K562 (cell line): Measurements from ENCODE around the gene PIK3CB. TPM values are rescaled to one million over a fixed set of nuclear protein-coding genes. Genes with fewer than 3 reads are reported as not detected.

Source experiments
- BCOR ChIP-seq: fragments of 450-650 bp; IDR thresholded peaks from 2 replicates; pipeline ENCODE4 v1.6.1; 2016
- BHLHE40 ChIP-seq: IDR thresholded peaks from 2 replicates; pipeline ENCODE4 v1.6.1; 2011; ENCODE audit warnings: low read length, improper control_type of control experiment
- BRD4 ChIP-seq: fragments of 200-600 bp; sonication (generic); IDR thresholded peaks from 2 replicates; pipeline ENCODE4 v1.6.1; 2017; ENCODE audit warnings: inconsistent platforms
- CBFB ChIP-seq: sonication (generic); formaldehyde crosslinking; IDR thresholded peaks from 2 replicates; pipeline ENCODE4 v1.4.0; 2020; ENCODE audit warnings: mild to moderate bottlenecking, missing genetic modification reagents
- CTCF ChIP-seq, 3 experiments: IDR thresholded peaks in 2 of 3; conservative IDR thresholded peaks in 1 of 3; 2 replicates each; pipeline ENCODE4 v1.5.1; 2011 to 2012; ENCODE audit warnings: low read length in 3 of 3, mild to moderate bottlenecking in 3 of 3, control low read depth in 2 of 3, improper control_type of control experiment in 1 of 3, inconsistent platforms in 1 of 3, low read depth in 1 of 3, mixed read lengths in 1 of 3, moderate library complexity in 1 of 3; ENCODE audit not compliant: insufficient read depth in 2 of 3
- EP400 ChIP-seq: fragments of 450-650 bp; IDR thresholded peaks from 2 replicates; pipeline ENCODE4 v1.6.1; 2017; ENCODE audit warnings: antibody characterized with exemption, mild to moderate bottlenecking, moderate library complexity
- ESRRA ChIP-seq: fragments of 450-650 bp; IDR thresholded peaks from 2 replicates; pipeline ENCODE4 v1.6.1; 2014; ENCODE audit warnings: low read depth, mild to moderate bottlenecking, moderate library complexity, borderline replicate concordance
- HDAC1 ChIP-seq, 2 experiments: fragments of 450-650 bp; IDR thresholded peaks; 2 replicates each; pipeline ENCODE4 v1.6.1; 2016 to 2017; ENCODE audit warnings: inconsistent platforms in 1 of 2, mild to moderate bottlenecking in 1 of 2, moderate library complexity in 1 of 2
- HDGF ChIP-seq: fragments of 450-650 bp; IDR thresholded peaks from 2 replicates; pipeline ENCODE4 v1.6.1; 2016
- HMGN3 ChIP-seq: IDR thresholded peaks from 2 replicates; pipeline ENCODE4 v1.6.1; 2011; ENCODE audit warnings: borderline replicate concordance, low read depth, mild to moderate bottlenecking, mixed read lengths, low read length; ENCODE audit not compliant: insufficient read length; ENCODE audit errors: extremely low read depth
- IRF2 ChIP-seq: sonication (generic); formaldehyde crosslinking; IDR thresholded peaks from 2 replicates; pipeline ENCODE4 v1.8.1; 2022; ENCODE audit warnings: mild to moderate bottlenecking, missing genetic modification reagents
- NFRKB ChIP-seq: fragments of 450-650 bp; IDR thresholded peaks from 2 replicates; pipeline ENCODE4 v1.6.1; 2016; ENCODE audit warnings: low read depth
- PHF8 ChIP-seq: fragments of 200-600 bp; sonication (generic); IDR thresholded peaks from 2 replicates; pipeline ENCODE4 v1.6.1; 2012; ENCODE audit warnings: mixed run types, mild to moderate bottlenecking, inconsistent platforms, low read length, moderate library complexity, borderline replicate concordance
- PHTF2 ChIP-seq: fragments of 250-450 bp; sonication (Bioruptor Pico); IDR thresholded peaks from 2 replicates; pipeline ENCODE4 v1.5.0; 2021; ENCODE audit warnings: mild to moderate bottlenecking
- RB1 ChIP-seq: fragments of 450-650 bp; IDR thresholded peaks from 2 replicates; pipeline ENCODE4 v1.6.1; 2017; ENCODE audit warnings: low read depth, mild to moderate bottlenecking
- RNF2 ChIP-seq: sonication (generic); IDR thresholded peaks from 2 replicates; pipeline ENCODE4 v1.6.1; 2016
- SLC30A9 ChIP-seq: fragments of 250-450 bp; sonication (Bioruptor Pico); IDR thresholded peaks from 2 replicates; pipeline ENCODE4 v1.8.0; 2022; ENCODE audit warnings: mild to moderate bottlenecking, moderate library complexity
- ZEB2 ChIP-seq: fragments of 450-650 bp; IDR thresholded peaks from 2 replicates; pipeline ENCODE4 v1.6.1; 2016
- ZFX ChIP-seq: sonication (generic); formaldehyde crosslinking; IDR thresholded peaks from 2 replicates; pipeline ENCODE4 v1.8.0; 2022; ENCODE audit warnings: mild to moderate bottlenecking, missing genetic modification reagents, moderate library complexity
- ZHX1 ChIP-seq: fragments of 150-350 bp; conservative IDR thresholded peaks from 2 replicates; pipeline ENCODE4 v1.6.1; 2014; ENCODE audit warnings: low read length
- ZNF24 ChIP-seq: fragments of 450-650 bp; IDR thresholded peaks from 2 replicates; pipeline ENCODE4 v1.6.1; 2016
- ZNF311 ChIP-seq: fragments of 250-450 bp; sonication (Bioruptor Pico); IDR thresholded peaks from 2 replicates; pipeline ENCODE4 v1.4.0; 2020; ENCODE audit warnings: mild to moderate bottlenecking, moderate library complexity
- ZNF717 ChIP-seq: fragments of 250-450 bp; sonication (Bioruptor Pico); IDR thresholded peaks from 2 replicates; pipeline ENCODE4 v1.5.0; 2021
- polyA plus RNA-seq, 8 experiments: library from polyadenylated mRNA; depleted of rRNA in 4 of 8; stranded (reverse) in 5 of 8; unstranded in 3 of 8; fragments of >200 nt; fragmentation: Nextera tagmentation in 2 of 8; fragmentation: Illumina TruSeq in 1 of 8; extraction: Ambion mirVana in 2 of 8; extraction: Trizol in 1 of 8; gene quantifications; 2 replicates each; pipeline versions ENCODE4 v1.2.1 to v1.2.3, GENCODE V29; 2011 to 2014; ENCODE audit warnings: inconsistent platforms in 1 of 8, missing spikeins in 1 of 8
- total RNA-seq, 7 experiments: library from RNA; depleted of rRNA in 6 of 7; stranded (reverse); fragments of >200 nt in 6 of 7; fragmentation: Illumina TruSeq in 2 of 7; extraction: Trizol in 2 of 7; gene quantifications; 2 replicates each; pipeline versions ENCODE4 v1.2.1 to v1.2.3, GENCODE V29; 2011 to 2021; ENCODE audit warnings: low replicate concordance in 1 of 7

Gene PIK3CB
- total and polyA plus RNA-seq, 9 of the 15 experiments (the other 6 are each of a cell fraction or from before 2014, with no cell fraction given) = 15.3 to 62.6 (median 28.3) TPM

GRCh38 chr3:138833899-138834595 lies 681 bp downstream of the PIK3CB start (continued):
- TF ChIP-seq ZNF311 (CRISPR knock-in tag) = peak; percentile 64; the same call in 1 of the 2 replicates
- TF ChIP-seq ZFX = peak; percentile 64; the same call in 1 of the 2 replicates
- no peak for TF ChIP-seq IRF2 (CRISPR knock-in tag)
- TF ChIP-seq HMGN3 = no peak
- TF ChIP-seq NFRKB = peak; percentile 33; the same call in 1 of the 2 replicates
- TF ChIP-seq ZNF24 = peak; percentile 33; the same call in 1 of the 2 replicates
- TF ChIP-seq BRD4 = peak; percentile 75; the same call in 1 of the 2 replicates
- peak; percentile 69; the same call in 1 of the 2 replicates for TF ChIP-seq CBFB
- TF ChIP-seq PHTF2 = peak; percentile 55; the same call in 1 of the 2 replicates
- TF ChIP-seq RB1 = peak; percentile 61; the same call in 1 of the 2 replicates
- peak in 1 of 2 experiments; percentile 55; a peak in 2 of 4 replicates for TF ChIP-seq HDAC1 (IDR thresholded peaks at IDR 0.05)
- peak; percentile 81; the same call in 1 of the 2 replicates for TF ChIP-seq ZEB2
- TF ChIP-seq PHF8 = no peak
- TF ChIP-seq ZNF717 (CRISPR knock-in tag) = no peak
- peak; percentile 84 for TF ChIP-seq ESRRA
- no peak for TF ChIP-seq HDGF
- TF ChIP-seq EP400 = peak; percentile 32
- peak; percentile 59 to 97 (median 75) for TF ChIP-seq CTCF (IDR thresholded peaks at IDR 0.05 in 2 of 3, conservative IDR thresholded peaks at IDR 0.05 in 1 of 3; ENCODE audit: insufficient read depth in 2 of 3, low read depth in 1 of 3, low read length in 3 of 3)
- TF ChIP-seq RNF2 = 0 out of 2 replicates have a peak, but pooled peaks have one; percentile 27
- TF ChIP-seq SLC30A9 (CRISPR knock-in tag) = no peak
- 0 out of 2 replicates have a peak, but pooled peaks have one; percentile 35 for TF ChIP-seq ZHX1
- no peak for TF ChIP-seq BHLHE40
- peak; percentile 70 for TF ChIP-seq BCOR
